GM18867 (cell line): ENCODE measurements around the gene NINL.
"Not testable (repeated sequence)": the region's sequence is repeated elsewhere in the genome, so short reads cannot be mapped to it uniquely, and the experiment has no call there.

ENCODE experiments used
- ATAC-seq: cut with Tn5 transposase; IDR thresholded peaks from one replicate; pipeline ENCODE4 v1.9.1; 2021; ENCODE audit warnings: mild to moderate bottlenecking, moderate library complexity; ENCODE audit not compliant: unreplicated experiment

NINL gene

GRCh38 chr20:25504366-25505135 is 80.8 kb downstream of the NINL start:
- no peak for ATAC-seq

GRCh38 chr20:25503936-25504335 is 81.4 kb downstream of the NINL start:
- ATAC-seq = no peak

GRCh38 chr20:25503051-25503639 is 82.2 kb downstream of the NINL start:
- not testable (repeated sequence) for ATAC-seq

- ATAC-seq = no peak
These were observed 84.4 kb downstream of the NINL start for GRCh38 chr20:25500880-25501351.

- ATAC-seq = no peak
These were observed 85.4 kb downstream of the NINL start for GRCh38 chr20:25499855-25500434.

- no peak for ATAC-seq
These were observed 86.3 kb downstream of the NINL start for GRCh38 chr20:25499031-25499430.

GRCh38 chr20:25498280-25498606 is 87.1 kb downstream of the NINL start:
- no peak for ATAC-seq

- no peak for ATAC-seq
These were observed 87.6 kb downstream of the NINL start for GRCh38 chr20:25497586-25498279.

GRCh38 chr20:25496968-25497401 is 88.3 kb downstream of the NINL start:
- ATAC-seq = no peak

- ATAC-seq = no peak
These were observed 89.0 kb downstream of the NINL start for GRCh38 chr20:25496165-25496967.

GRCh38 chr20:25495189-25495824 is 90.0 kb downstream of the NINL start:
- ATAC-seq = no peak

- ATAC-seq = no peak
These were observed 90.7 kb downstream of the NINL start for GRCh38 chr20:25494506-25495188.

- no peak for ATAC-seq
These were observed 91.4 kb downstream of the NINL start for GRCh38 chr20:25493748-25494505.

GRCh38 chr20:25493137-25493536 is 92.2 kb downstream of the NINL start:
- ATAC-seq = no peak

GRCh38 chr20:25491446-25492038 is 93.8 kb downstream of the NINL start:
- no peak for ATAC-seq

- no peak for ATAC-seq
These were observed 94.5 kb downstream of the NINL start for GRCh38 chr20:25490656-25491445.

- no peak for ATAC-seq
These were observed 96.0 kb downstream of the NINL start for GRCh38 chr20:25489221-25489871.
